IPS-18a (cell line): Measurements from ENCODE around the gene USH1C.

Experiments
- H3K27ac ChIP-seq: one replicate; pipeline ENCODE4 v1.5.1; 2013; ENCODE audit warnings: low read length
- H3K27me3 ChIP-seq: one replicate; pipeline ENCODE4 v1.6.1; 2013; ENCODE audit warnings: mild to moderate bottlenecking, low read length; ENCODE audit not compliant: control insufficient read depth, insufficient read depth
- H3K36me3 ChIP-seq: one replicate; pipeline ENCODE4 v1.6.1; 2013; ENCODE audit warnings: low read depth, low read length; ENCODE audit not compliant: control insufficient read depth
- H3K4me1 ChIP-seq: one replicate; pipeline ENCODE4 v1.6.1; 2013; ENCODE audit warnings: low read depth, low read length; ENCODE audit not compliant: control insufficient read depth
- H3K4me3 ChIP-seq: one replicate; pipeline ENCODE4 v1.5.1; 2013; ENCODE audit warnings: low read length
- H3K9ac ChIP-seq: one replicate; pipeline ENCODE4 v1.6.1; 2013; ENCODE audit warnings: mild to moderate bottlenecking, low read length, moderate library complexity
- H3K9me3 ChIP-seq: one replicate; pipeline ENCODE4 v1.6.1; 2013; ENCODE audit warnings: low read depth, low read length; ENCODE audit not compliant: control insufficient read depth

USH1C gene

GRCh38 chr11:17553249-17553546, 9.0 kb upstream of the USH1C start:
- H3K9ac ChIP-seq, result no peak overlapping the region
- H3K27me3 ChIP-seq, result no peaks in the 10 kb centered on the region
- no peaks in the 10 kb centered on the region for H3K4me1 ChIP-seq
- no peaks in the 10 kb centered on the region for H3K36me3 ChIP-seq
- H3K9me3 ChIP-seq, result no peaks in the 10 kb centered on the region
- no peak overlapping the region for H3K27ac ChIP-seq
- H3K4me3 ChIP-seq, result no peak overlapping the region

- H3K27me3 ChIP-seq, result peaks cover 4% of the 10 kb centered on the region
- no peaks in the 10 kb centered on the region for H3K4me1 ChIP-seq
- no peak overlapping the region for H3K9ac ChIP-seq
- H3K4me3 ChIP-seq, result no peak overlapping the region
- H3K36me3 ChIP-seq, result no peaks in the 10 kb centered on the region
- no peak overlapping the region for H3K27ac ChIP-seq
- H3K9me3 ChIP-seq, result no peaks in the 10 kb centered on the region
Observed at GRCh38 chr11:17552392-17553248, 8.4 kb upstream of the USH1C start.

- H3K4me1 ChIP-seq, result no peaks in the 10 kb centered on the region
- no peaks in the 10 kb centered on the region for H3K36me3 ChIP-seq
- H3K27ac ChIP-seq, result no peak overlapping the region
- no peak overlapping the region for H3K4me3 ChIP-seq
- H3K27me3 ChIP-seq, result peaks cover 9% of the 10 kb centered on the region
- no peak overlapping the region for H3K9ac ChIP-seq
- no peaks in the 10 kb centered on the region for H3K9me3 ChIP-seq
Observed at GRCh38 chr11:17552041-17552355, 7.8 kb upstream of the USH1C start.

GRCh38 chr11:17551347-17552040, 7.3 kb upstream of the USH1C start:
- Histone ChIP-seq H3K4me1 (peaks cover 4% of the 10 kb centered on the region), H3K27me3 (peaks cover 9% of the 10 kb centered on the region), H3K9me3 (no peaks in the 10 kb centered on the region), H3K9ac (no peak overlapping the region), H3K27ac (no peak overlapping the region), H3K4me3 (no peak overlapping the region), H3K36me3 (no peaks in the 10 kb centered on the region)

GRCh38 chr11:17550450-17551346, 6.5 kb upstream of the USH1C start:
- no peaks in the 10 kb centered on the region for H3K36me3 ChIP-seq
- H3K9ac ChIP-seq, result no peak overlapping the region
- H3K4me3 ChIP-seq, result no peak overlapping the region
- H3K4me1 ChIP-seq, result peaks cover 4% of the 10 kb centered on the region
- H3K9me3 ChIP-seq, result no peaks in the 10 kb centered on the region
- no peak overlapping the region for H3K27ac ChIP-seq
- H3K27me3 ChIP-seq, result peaks cover 9% of the 10 kb centered on the region

- peaks cover 9% of the 10 kb centered on the region for H3K4me1 ChIP-seq
Observed at GRCh38 chr11:17548444-17548843, 4.2 kb upstream of the USH1C start.

GRCh38 chr11:17547932-17548331, 3.7 kb upstream of the USH1C start:
- no peak overlapping the region for H3K4me3 ChIP-seq
- H3K36me3 ChIP-seq, result no peaks in the 10 kb centered on the region
- H3K9me3 ChIP-seq, result no peaks in the 10 kb centered on the region
- no peak overlapping the region for H3K27ac ChIP-seq
- peaks cover 22% of the 10 kb centered on the region for H3K27me3 ChIP-seq
- H3K9ac ChIP-seq, result no peak overlapping the region
- H3K4me1 ChIP-seq, result peaks cover 9% of the 10 kb centered on the region

More at GRCh38 chr11:17548444-17548843, 4.2 kb upstream of the USH1C start:
- Histone ChIP-seq H3K36me3 (no peaks in the 10 kb centered on the region), H3K27me3 (peaks cover 16% of the 10 kb centered on the region), H3K9ac (no peak overlapping the region), H3K9me3 (no peaks in the 10 kb centered on the region), H3K4me3 (no peak overlapping the region), H3K27ac (no peak overlapping the region)

GRCh38 chr11:17547051-17547577, 2.9 kb upstream of the USH1C start, which contains the start of gene OTOG:
Gene OTOG (plus strand): TSS chr11:17547259. CDS start chr11:17547373, 114 bp downstream.
- Histone ChIP-seq H3K9me3 (no peaks in the 10 kb centered on the region), H3K36me3 (no peaks in the 10 kb centered on the region), H3K4me1 (peaks cover 9% of the 10 kb centered on the region), H3K9ac (no peak within 1 kb of the TSS), H3K27me3 (peaks cover 27% of the 10 kb centered on the region), H3K27ac (no peak within 1 kb of the TSS), H3K4me3 (peak within 1 kb of the TSS; percentile 31)

- Histone ChIP-seq H3K36me3 (no peaks in the 10 kb centered on the region), H3K4me1 (peaks cover 9% of the 10 kb centered on the region), H3K27me3 (peaks cover 27% of the 10 kb centered on the region), H3K9ac (no peak overlapping the region), H3K27ac (no peak overlapping the region), H3K9me3 (no peaks in the 10 kb centered on the region), H3K4me3 (no peak overlapping the region)
Observed at GRCh38 chr11:17546240-17546639, 2.0 kb upstream of the USH1C start.

GRCh38 chr11:17543574-17544180, 539 bp downstream of the USH1C start:
- Histone ChIP-seq H3K9me3 (no peaks in the 10 kb centered on the region), H3K36me3 (no peaks in the 10 kb centered on the region), H3K9ac (peak overlapping the region; percentile 19), H3K4me1 (peaks cover 9% of the 10 kb centered on the region), H3K4me3 (peak overlapping the region; percentile 64), H3K27me3 (peaks cover 27% of the 10 kb centered on the region), H3K27ac (no peak overlapping the region)

GRCh38 chr11:17543041-17543440, 1.2 kb downstream of the USH1C start:
- no peak overlapping the region for H3K4me3 ChIP-seq
- no peak overlapping the region for H3K27ac ChIP-seq
- H3K36me3 ChIP-seq, result no peaks in the 10 kb centered on the region
- H3K4me1 ChIP-seq, result peaks cover 9% of the 10 kb centered on the region
- no peaks in the 10 kb centered on the region for H3K9me3 ChIP-seq
- peaks cover 27% of the 10 kb centered on the region for H3K27me3 ChIP-seq
- H3K9ac ChIP-seq, result no peak overlapping the region
